GM18499 (cell line): Measurements from ENCODE around the gene PICK1.

Experiments used
- ATAC-seq: cut with Tn5 transposase; IDR thresholded peaks from one replicate; pipeline ENCODE4 v1.9.1; 2021; ENCODE audit warnings: moderate number of reproducible peaks; ENCODE audit not compliant: insufficient read depth, unreplicated experiment

The PICK1 gene

DNA sequence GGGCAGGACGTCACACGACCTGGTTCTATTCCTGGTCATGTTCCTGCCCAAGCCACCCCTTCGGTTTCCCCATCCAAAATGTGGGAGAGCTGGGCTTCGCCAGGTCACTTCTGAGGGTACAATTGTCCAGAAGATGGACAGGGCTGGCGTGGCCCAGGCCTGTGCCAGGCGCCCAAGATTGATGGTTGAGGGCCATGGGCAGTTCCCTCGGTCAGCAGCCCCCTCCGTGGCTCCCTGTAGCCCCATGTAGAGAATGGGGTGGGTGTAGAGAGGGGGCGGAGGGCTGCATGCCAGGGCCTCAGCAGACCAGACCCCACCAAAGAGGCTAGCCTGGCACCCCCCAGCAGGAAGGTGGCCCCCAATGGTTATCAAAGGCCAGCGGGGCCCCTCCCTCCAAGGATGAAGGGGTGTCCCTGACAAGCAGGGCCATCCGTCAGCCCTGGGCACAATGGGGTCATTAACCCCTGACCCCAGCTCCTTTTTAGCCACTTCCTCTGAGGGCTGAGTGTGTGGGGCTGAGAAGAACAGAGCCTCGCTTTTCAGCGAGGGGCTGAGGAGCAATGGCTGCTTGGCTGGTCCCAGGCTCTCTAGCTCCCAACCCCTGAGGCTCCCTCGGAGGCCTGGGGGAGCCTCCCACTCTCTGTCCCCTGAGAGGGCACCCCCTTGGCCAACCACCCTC is 11.0 kb upstream of the PICK1 start:
- no peak for ATAC-seq

DNA sequence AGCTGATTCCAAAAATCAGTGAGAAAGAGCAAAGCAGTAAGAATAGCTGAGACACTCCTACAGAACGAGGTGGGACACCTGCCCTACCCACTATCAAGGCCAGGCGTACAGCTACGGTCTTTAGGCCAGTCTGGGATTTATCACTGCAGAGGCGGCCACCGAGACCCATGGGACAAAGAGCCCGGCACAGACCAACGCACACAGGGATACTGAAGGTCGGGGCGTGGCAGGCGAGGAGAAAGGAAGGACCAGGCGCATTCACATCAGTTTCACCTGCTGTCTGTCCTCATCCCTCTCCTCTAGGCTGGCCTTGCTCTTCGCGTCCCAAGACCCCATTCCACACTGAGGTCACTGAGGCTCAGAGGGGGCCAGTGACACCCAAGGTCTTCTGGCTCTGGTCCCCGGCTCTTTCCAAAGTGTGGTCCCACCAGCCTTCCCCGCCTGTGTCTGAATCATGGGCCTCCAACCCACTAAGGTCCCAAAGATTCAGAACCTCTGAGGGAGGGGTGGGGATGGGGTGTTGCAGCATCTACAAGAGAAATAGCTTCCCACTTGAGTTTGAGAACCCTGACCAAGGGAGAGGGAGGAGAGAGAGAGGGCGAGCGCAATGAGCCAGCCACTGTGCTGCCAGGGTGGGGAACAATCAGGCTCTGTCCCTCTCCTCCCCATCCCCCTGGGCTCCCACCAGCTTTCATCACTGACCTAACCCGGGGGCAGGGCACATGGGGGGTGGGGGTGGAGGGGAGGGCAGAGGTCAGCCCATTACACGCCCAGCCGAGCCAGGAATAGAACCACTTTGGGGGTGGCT is 7.2 kb upstream of the PICK1 start:
- ATAC-seq: no peak

DNA sequence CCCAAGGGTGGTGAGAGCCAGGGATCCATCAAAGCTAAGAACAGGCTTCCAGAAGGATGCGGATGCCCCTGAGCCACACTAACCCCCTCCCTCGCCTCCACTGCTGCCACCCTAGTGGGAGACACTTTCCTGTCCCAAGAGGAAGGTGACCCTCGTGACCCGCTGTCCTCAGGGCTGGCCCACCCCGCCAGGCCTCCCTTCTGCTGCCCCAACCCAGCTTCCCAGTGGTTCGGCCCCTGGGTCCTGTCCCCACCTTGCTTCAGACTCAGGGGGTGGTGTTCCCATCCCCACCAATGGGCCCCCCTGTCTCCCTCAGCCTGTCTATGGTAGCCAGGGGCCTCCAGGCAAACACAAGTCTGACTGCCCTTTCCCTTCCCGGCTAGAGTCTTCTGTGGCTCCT is 6.5 kb upstream of the PICK1 start:
- no peak for ATAC-seq

DNA sequence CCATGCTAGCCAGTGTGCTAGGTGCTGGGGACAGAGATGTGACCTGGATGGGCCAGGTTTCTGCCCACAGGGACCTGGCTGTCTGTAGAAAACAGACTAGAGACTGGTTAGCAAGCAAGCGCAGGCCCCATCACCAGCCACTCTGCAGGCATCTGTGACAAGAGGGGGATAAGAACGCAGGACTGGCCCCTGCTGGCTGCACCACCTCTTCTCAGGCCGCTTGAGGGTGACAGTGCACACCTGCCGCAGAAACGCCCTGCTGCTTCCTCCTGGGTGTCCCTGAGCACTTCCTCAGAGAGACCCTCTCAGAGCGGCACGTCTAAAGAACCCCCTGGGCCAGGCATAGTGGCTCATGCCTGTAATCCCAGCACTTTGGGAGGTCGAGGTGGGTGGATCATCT is 5.9 kb upstream of the PICK1 start:
- ATAC-seq: no peak

DNA sequence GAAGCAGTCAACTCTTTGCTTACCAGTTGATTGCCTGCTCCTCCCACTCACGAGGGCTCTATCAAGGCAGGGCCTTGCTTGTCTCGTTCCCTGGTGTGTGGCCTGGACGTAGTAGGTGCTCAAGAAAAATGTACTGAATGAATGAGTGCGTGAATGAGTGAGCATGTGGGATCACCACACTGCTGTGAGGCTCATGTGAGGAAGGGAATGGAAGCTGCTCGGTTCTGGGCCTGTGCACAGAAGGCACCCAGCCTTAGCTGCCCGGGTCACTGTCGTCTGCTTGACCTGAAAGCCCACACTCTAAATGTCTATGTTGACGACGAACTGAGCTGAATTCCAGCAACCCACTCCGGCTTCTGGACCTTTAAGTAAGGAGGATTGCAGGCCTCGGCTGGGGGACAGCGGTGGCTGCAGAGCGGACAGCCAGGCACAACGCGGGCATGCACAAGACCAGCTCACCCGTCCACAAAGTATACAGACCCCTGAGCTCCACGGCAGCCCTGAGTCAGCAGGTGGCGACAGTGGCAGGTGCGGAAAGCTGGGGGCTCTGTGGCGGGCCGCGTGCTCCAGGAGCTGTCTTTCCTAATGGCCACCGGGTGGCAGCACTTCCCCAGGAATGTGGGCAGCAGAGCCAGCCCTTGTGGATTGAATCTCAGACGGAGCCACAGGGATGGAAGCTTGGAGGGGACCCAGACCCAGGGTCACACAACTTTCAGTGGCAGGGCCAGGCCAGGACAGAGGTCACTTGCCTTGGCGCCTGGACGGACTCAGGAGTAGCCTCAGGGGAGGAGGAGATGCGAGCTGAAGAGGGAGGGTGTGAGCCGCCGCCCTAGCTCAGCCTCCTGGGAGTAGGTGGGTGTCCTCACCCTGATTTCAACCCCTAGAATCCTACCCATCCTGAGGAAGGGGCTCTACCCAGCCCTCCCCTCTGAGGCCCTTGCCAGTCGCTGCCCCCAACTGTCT is 5.0 kb upstream of the PICK1 start:
- no peak for ATAC-seq

DNA sequence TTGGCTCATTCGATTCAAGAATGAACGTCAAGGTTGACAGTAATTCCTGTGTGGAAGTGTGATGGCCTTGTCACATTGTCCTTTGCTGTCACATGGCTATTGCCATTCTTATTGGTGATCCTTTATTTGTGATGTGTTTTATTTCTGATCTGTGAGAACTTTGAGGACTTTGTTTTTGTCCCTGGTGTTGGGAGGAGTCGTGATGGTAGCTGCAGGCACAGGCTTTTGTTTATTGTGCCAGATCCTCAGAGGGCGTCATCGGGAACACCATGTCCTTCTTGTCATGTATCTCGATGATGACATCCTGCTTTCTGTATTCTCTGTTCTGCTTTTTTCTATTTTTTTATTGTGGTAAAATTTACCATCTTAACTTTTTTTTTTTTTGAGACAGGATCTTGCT is 5.6 kb downstream of the PICK1 start:
- ATAC-seq: no peak

DNA sequence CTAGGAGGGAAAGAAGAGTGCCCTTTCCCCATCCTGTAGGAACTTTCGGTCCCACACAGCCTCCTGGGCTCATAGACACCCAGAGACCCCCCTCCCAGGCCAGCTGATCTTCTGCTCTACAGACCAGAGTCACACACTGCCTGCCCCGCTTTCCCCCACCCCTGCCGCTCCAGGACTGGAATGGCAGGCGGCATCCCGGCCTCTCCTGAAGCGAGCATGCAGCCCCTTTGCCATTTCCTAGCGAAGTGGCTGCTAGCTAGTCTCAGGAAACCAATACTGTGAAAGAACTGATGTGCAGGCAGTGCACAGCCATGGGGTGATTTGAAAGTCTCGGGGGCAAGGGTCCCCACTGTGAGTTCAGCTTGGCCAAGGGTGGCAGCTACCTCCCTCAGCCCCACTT is 8.3 kb downstream of the PICK1 start:
- ATAC-seq: no peak

DNA sequence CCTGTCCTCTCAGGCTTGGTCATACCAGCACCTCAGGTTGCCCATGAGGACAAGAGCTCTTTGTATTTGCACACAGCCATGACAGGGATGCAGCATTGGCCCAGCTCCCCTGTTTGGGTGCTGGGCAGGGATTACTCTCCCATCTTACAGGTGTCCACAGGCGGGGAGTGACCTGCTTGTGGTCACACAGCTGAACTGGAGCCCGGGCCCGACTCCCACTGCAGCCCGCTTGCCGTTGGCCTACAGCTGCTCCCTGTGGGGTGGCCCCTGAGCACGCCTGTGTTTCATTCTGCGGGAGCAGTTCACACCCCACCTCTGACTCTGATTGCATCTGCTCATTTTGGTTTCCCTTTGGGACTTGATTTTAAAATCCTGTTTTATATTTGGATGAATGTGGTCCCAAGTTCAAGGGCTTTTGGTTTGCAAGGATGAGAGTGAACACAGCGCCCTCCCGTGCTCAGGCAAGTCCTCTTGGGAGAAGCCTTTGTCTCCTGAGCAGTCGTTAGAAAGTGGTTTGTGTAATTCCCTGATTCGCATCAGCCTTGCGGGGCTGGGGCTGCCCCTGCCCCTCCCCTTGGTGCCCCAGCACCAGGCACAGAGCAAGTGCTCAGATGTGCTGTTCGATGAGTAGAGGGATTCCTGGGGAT is 9.3 kb downstream of the PICK1 start:
- ATAC-seq: no peak

DNA sequence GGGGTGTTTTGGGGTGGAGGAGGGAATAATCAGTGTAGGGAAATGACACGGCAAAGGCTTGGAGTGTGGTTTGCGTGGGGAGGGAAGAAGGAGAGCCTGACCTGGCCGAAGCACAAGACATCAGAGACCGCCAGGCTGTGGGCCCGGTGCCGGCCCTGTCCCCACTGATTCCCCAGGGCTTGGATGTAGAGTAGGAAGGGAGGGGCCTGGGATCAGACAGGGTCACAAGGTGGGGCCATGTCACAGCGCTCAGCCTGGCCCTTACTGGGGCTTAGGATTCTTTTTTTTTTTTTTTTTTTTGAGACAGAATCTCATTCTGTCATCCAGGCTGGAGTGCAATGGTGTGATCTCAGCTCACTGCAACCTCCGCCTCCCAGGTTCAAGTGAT is 9.8 kb downstream of the PICK1 start:
- ATAC-seq: no peak

DNA sequence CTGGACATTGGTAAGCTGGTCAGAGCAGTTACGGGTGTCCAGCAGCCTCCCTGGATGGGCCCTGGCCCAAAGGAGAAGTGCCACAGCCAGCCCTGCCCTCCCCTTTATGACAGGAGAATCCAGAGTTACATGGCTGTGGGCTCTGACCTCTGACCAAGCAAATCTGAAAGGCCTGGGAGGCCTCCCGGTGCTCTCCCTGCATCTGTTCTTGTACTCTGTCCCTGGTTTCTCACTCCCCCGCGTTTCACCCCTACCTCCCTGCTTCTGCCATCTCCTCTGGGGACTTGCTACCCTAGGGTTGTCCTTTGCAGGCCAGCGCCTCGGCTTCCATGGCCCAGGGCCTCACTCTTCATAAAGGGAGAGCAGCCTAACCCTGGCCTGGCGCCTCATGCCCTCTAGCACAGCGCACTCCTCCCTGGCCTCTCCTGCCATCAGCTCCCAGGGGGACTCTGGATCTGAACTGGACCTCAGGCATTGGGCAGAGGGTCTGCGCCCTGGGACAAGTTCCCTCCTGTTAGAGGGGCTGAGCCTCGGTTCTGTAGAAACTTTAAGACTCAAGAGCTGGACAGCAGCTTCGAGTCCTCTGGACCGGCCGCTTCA is 10.7 kb downstream of the PICK1 start:
- ATAC-seq: no peak

DNA sequence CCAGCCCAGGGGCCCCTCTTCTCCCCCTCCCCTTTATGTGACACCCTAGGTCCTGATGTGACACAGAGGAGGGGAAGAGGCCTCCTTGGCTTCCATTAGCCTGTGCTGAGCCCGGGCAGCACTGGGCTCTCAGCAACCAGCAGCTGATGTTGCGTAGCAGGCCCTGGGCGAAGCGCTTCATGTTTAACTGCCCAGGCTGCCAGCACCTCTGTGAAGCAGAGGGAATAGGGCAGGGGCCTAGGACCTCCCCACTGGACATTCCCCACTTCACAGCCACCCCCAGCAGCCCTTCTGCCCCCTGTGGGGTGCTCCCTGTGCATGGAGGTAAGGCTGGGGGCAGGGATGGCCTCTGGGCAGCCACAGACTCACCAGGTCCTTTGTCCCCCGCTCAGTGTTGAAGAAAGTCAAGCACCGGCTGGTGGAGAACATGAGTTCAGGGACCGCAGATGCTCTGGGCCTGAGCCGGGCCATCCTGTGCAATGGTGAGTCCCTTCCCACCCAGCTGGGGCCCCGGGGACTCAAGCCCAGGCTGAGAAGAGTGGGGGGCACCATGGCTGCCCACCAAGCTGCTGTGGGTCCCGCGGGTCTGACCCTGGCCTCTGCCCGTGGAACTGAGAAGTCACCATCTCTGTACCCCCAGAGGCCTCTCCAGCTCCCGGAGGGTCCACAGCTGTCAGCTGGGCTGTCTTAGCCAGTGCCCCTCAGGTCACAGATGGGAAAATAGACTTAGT is 11.6 kb downstream of the PICK1 start:
- no peak for ATAC-seq

DNA sequence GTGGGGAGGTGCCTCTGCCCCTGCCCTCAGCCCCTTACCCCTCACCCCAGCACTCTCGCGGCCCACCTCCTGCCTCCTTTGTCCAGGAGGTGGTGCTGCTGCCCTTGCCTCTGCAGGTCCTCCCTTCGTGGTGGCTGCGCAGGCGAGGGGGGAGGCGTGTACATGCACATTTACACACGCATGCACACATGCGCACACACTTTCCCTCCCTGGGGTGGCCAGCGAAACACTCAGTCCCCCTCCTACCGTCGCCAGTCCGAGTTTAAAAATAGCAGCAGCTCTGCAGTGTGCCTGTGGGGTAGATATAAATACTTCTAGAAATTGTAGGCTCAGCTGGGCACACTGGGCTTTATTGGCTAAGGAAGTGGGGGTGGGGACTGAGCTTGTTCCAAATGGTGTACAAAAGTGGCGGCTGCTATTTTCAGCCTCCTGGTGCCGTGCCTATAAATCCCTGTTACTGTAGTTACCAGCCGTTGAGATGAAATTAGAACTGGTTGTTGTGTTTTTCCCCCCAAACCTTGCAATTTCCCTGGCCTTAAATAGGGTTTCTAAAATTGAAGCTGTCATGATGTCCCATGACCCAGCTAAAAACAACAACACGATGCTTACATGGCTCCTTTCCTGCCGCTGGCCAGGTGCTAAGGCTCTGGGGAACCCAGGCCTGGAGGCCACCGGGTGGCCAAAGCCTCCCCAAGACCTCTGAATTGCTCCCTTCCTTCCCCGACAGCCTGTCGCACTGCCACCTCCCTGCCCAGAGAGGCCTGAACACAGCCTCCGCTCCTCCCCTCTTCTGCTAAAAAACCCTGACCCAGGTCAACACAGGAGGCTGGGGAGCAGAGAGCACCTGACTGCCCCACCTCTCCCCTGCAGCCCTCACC is 12.4 kb downstream of the PICK1 start:
- no peak for ATAC-seq

DNA sequence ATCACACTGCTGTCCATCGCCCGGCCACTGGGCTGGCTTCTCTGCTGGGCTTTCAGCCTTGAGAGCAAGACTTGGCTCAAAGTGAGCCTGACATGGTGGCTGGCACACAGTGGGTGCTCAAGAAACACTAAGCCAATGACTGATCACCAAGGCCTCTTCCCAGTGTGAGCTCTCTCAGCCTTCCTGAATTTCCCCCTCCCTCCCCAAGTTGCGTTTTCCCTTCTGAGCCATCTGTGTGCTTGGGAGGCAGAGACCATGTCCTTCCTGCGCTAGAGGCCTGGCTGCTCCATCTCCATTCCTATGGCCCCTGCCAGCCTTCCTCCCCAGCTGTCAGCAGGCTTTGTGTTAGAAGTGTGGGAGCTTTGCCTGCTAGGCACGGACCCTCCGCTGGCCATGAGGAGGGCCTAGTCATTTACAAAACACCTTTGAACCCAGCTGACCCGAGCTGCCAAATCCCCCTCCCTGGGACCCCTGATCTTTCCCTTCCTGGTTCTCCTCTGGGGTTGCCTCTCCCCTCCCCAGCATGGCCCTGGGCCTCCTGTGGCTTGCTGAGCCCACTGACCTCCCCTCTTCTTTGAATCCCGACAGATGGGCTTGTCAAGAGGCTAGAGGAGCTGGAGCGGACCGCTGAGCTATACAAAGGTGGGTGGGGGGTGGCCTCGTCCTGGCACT is 13.2 kb downstream of the PICK1 start:
- ATAC-seq: no peak

DNA sequence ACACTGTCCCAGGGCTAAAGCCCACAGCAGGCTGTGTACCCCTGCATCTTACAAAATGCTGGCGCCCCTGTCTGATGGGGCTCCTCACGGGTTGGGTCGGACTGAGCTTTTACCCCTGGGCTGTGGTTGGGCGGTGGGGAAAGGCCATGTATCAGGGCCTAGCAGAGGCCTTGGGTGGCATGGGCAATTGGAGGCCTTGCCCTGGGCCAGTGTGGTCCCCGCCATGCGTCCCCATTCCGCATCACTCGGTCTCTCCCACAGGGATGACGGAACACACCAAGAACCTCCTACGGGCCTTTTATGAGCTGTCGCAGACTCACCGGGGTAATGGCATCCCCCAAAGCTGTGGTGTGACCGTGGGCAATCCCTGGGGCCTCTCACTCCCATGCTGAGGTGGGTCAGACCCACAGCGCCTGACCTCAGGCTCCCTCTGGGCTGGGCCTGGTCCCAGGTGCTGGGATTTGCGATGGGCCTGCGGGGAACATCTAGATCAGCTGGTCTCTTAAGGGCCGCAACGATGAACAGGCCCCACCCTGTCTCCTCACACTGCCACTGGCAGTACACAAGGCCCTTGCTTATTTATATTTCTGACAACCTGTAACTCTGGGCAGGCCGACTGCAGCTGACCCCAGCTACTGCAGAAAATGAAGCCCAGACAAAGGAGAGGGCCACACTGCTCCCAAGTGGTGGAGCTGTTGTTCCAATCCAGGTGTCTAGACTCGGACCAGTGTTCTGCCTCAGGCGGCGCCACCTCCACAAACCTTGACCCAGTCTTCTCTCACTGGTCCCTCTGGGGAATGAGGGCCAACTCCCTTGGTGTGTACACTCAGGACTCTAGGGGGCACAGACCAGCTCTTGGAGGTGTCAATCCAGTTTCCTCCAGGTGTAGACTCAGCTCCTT is 14.5 kb downstream of the PICK1 start:
- ATAC-seq: no peak

DNA sequence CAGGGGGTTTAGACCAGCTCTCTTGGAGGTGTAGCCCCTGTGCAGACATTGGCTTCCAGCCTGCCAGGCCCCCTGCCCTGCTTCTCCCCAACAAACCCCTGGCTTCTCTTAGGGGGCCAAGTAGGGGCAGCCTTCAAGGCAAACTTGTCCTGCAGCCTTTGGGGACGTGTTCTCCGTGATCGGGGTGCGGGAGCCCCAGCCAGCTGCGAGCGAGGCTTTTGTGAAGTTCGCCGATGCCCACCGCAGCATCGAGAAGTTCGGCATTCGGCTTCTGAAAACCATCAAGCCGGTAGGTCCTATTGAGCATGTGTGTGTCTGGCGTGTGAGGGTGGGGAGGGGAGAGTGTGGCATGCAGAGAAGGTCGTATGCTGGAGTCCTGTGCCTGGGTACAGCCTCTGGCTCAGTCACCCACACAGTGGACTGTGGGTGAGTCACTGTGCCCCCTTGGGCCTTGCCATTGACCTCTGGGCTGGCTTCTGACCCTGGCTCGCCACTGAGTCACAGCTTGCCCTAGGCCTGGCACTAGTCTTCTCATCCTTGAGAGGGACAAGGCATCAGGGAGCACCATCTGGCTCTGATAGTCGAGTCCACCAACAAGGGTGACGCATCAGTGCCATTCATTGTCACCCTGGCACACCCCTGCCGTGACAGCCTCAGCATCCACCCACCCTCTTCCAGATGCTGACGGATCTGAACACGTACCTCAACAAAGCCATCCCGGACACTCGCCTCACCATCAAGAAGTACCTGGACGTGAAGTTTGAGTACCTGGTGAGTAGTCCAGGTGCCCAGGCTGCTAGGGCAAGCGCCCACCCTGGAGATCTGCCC is 15.3 kb downstream of the PICK1 start:
- no peak for ATAC-seq
